ENCODE results near the gene SEC61A2.
"Not testable (repeated sequence)": the region's sequence is repeated elsewhere in the genome, so short reads cannot be mapped to it uniquely, and the experiment has no call there.

The SEC61A2 gene

DNA sequence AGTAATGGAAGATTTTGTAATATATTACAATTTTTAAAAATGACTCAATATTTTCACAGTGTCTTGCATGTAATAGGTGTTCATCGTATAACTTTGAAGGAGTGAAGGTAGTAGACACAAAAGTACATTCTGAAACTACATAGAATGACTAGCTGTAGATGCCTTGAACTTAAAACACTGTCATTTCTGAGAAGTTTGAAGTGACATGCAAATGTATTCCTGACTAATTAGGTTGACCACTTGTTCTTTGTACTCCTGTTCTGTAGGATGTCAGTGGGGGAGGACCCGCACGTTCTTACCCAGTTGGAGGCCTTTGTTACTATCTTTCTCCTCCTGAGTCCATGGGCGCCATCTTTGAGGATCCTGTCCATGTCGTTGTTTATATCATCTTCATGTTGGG, 31.2 kb downstream of the SEC61A2 start:
- H3K36me3 ChIP-seq (ENCODE audit: control insufficient read depth in 1 of 2, insufficient read depth in 2 of 2, low read length in 2 of 2) = peaks cover 35 to 61% of the 10 kb centered on the region in 2 donors
- no peaks in the 10 kb centered on the region for H3K9me3 ChIP-seq (ENCODE audit: control insufficient read depth in 1 of 2, low read length in 2 of 2)
- no peaks in the 10 kb centered on the region for H3K27me3 ChIP-seq (ENCODE audit: low read depth, low read length)
- H3K4me3 ChIP-seq (ENCODE audit: low read depth in 1 of 2, low read length in 2 of 2) = no peak overlapping the region
- no peak overlapping the region for H3K27ac ChIP-seq (ENCODE audit: low read length)
- no peaks in the 10 kb centered on the region for H3K4me1 ChIP-seq (ENCODE audit: control insufficient read depth in 1 of 2, insufficient read depth in 2 of 2, low read length in 2 of 2)

DNA sequence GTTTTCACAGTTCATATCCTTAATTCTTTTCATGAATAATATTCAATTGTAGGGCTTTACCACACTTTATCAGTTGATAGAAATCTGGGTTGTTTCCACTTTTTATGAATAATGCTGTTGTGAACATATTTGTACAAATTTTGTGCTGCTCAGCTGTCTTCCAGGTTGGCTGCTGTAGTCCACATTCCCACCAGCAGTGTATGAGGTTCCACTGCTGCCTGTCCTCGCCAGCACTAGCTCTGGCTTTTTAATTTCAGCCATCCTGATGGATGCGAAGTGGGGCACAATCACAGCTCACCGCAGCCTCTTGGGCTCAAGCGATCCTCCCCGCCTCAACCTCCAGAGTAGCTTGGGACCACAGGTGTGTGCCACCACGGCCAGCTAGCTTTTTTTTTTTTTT, 33.5 kb downstream of the SEC61A2 start:
- Histone ChIP-seq H3K27me3 (ENCODE audit: low read depth, low read length) (no peaks in the 10 kb centered on the region), H3K36me3 (ENCODE audit: control insufficient read depth in 1 of 2, insufficient read depth in 2 of 2, low read length in 2 of 2) (peaks cover 48 to 74% of the 10 kb centered on the region in 2 donors), H3K27ac (ENCODE audit: low read length) (no peak overlapping the region), H3K4me1 (ENCODE audit: control insufficient read depth in 1 of 2, insufficient read depth in 2 of 2, low read length in 2 of 2) (no peaks in the 10 kb centered on the region), H3K9me3 (ENCODE audit: control insufficient read depth in 1 of 2, low read length in 2 of 2) (no peaks in the 10 kb centered on the region), H3K4me3 (ENCODE audit: low read depth in 1 of 2, low read length in 2 of 2) (no peak overlapping the region)

DNA sequence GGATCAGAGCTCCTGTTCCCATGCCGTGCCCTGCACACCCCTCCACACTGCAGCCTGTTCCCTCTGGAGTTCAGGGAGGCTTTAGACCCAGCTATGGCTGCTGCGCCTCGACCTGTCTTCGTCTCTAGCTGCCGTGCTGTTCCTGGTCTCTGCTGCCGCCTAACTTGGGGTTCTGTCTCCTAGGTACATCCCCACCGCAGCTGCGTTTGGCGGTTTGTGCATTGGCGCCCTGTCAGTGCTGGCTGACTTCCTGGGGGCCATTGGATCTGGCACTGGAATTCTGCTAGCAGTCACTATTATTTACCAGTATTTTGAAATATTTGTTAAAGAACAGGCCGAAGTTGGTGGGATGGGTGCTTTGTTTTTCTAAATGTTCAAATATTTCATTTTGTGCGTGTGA, 34.6 kb downstream of the SEC61A2 start:
- Histone ChIP-seq H3K27ac (ENCODE audit: low read length) (no peak overlapping the region), H3K36me3 (ENCODE audit: control insufficient read depth in 1 of 2, insufficient read depth in 2 of 2, low read length in 2 of 2) (peaks cover 49 to 77% of the 10 kb centered on the region in 2 donors), H3K27me3 (ENCODE audit: low read depth, low read length) (no peaks in the 10 kb centered on the region), H3K4me1 (ENCODE audit: control insufficient read depth in 1 of 2, insufficient read depth in 2 of 2, low read length in 2 of 2) (no peaks in the 10 kb centered on the region), H3K4me3 (ENCODE audit: low read depth in 1 of 2, low read length in 2 of 2) (no peak overlapping the region), H3K9me3 (ENCODE audit: control insufficient read depth in 1 of 2, low read length in 2 of 2) (no peaks in the 10 kb centered on the region)

DNA sequence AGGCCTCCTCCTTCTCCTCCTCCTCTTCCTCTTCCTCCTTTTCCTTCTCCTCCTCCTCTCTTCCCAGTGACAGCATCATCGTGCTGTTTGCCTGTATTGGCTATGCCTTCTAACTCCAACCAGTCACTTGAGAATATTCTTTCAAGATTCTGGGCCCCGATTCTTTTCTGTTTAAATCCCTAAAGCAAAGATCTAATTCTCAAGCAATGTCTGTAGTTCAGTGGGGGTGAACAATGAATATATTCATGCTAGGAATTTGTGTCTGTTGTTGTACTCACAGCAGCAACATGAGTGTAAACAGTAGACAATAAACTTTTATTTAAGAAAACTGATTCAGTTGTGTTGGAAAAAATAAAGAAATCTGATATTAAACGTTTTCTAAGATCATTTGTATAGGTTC, 35.6 kb downstream of the SEC61A2 start:
- H3K27me3 ChIP-seq (ENCODE audit: low read depth, low read length) = no peaks in the 10 kb centered on the region

DNA sequence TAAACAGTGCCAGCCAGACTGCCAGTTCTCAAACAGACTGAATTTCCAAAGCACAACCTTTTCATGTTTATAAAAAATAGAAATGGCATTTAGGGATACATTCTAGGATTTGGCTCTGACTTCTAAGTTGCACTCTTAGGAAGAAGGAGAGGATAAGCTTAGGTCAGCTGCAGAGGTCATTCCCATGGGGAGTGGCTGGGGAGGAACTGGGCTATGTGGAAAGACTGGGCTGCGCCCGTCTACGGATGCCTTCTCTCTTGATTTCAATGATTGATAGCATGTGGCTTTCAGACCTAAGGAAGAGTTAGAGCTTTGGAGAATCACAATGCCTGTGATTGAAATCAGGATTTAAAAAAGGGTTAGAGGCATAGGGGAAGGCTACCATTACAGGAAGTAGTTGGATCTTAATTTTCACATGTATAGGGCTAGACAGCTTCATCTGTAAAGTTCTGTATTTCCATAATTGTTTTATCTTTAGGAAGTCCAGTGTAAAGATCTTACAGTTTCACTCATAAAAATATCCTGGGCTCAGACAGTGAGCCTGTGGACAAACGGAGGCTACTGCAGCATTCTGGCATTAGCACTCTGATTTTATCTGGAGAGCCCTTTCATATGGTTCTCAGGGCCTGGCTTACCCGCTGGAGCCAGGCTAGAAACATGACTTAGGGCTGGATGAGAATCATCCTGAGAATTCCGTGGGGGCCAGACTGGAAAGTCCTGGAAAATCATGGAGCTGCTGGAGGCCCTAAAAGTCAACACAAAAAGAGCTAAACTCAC, 36.7 kb downstream of the SEC61A2 start:
- H3K27ac ChIP-seq (ENCODE audit: low read length) = no peak overlapping the region
- H3K27me3 ChIP-seq (ENCODE audit: low read depth, low read length) = no peaks in the 10 kb centered on the region

More for the DNA sequence above, 35.6 kb downstream of the SEC61A2 start:
- Histone ChIP-seq H3K36me3 (ENCODE audit: control insufficient read depth in 1 of 2, insufficient read depth in 2 of 2, low read length in 2 of 2) (peaks cover 59 to 78% of the 10 kb centered on the region in 2 donors), H3K4me1 (ENCODE audit: control insufficient read depth in 1 of 2, insufficient read depth in 2 of 2, low read length in 2 of 2) (no peaks in the 10 kb centered on the region), H3K27ac (ENCODE audit: low read length) (no peak overlapping the region), H3K9me3 (ENCODE audit: control insufficient read depth in 1 of 2, low read length in 2 of 2) (no peaks in the 10 kb centered on the region), H3K4me3 (ENCODE audit: low read depth in 1 of 2, low read length in 2 of 2) (no peak overlapping the region)

DNA sequence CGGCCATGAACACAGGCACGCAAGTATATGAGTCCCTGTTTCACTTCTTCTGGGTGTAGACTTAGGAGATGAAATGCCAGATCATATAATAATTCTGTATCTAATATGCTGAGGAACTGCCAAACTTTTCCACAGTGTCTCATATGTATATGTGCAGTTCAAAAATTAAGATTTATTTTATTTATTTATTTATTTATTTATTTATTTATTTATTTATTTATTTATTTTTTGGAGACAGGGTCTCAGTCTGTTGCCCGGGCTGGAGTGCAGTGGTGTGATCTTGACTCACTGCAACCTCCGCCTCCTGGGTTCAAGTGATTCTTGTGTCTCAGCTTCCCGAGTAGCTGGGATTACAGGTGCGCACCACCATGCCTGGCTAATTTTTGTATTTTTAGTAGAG, 42.0 kb downstream of the SEC61A2 start:
- H3K4me3 ChIP-seq (ENCODE audit: low read depth in 1 of 2, low read length in 2 of 2); H3K27me3 ChIP-seq (ENCODE audit: low read depth, low read length); H3K27ac ChIP-seq (ENCODE audit: low read length); H3K9me3 ChIP-seq (ENCODE audit: control insufficient read depth in 1 of 2, low read length in 2 of 2); H3K4me1 ChIP-seq (ENCODE audit: control insufficient read depth in 1 of 2, insufficient read depth in 2 of 2, low read length in 2 of 2): not testable (repeated sequence)
- peaks cover 58 to 79% of the 10 kb centered on the region in 2 donors for H3K36me3 ChIP-seq (ENCODE audit: control insufficient read depth in 1 of 2, insufficient read depth in 2 of 2, low read length in 2 of 2)

More for the DNA sequence above, 36.7 kb downstream of the SEC61A2 start:
- Histone ChIP-seq H3K4me1 (ENCODE audit: control insufficient read depth in 1 of 2, insufficient read depth in 2 of 2, low read length in 2 of 2) (no peaks in the 10 kb centered on the region), H3K36me3 (ENCODE audit: control insufficient read depth in 1 of 2, insufficient read depth in 2 of 2, low read length in 2 of 2) (peaks cover 64 to 83% of the 10 kb centered on the region in 2 donors), H3K9me3 (ENCODE audit: control insufficient read depth in 1 of 2, low read length in 2 of 2) (no peaks in the 10 kb centered on the region), H3K4me3 (ENCODE audit: low read depth in 1 of 2, low read length in 2 of 2) (no peak overlapping the region)

DNA sequence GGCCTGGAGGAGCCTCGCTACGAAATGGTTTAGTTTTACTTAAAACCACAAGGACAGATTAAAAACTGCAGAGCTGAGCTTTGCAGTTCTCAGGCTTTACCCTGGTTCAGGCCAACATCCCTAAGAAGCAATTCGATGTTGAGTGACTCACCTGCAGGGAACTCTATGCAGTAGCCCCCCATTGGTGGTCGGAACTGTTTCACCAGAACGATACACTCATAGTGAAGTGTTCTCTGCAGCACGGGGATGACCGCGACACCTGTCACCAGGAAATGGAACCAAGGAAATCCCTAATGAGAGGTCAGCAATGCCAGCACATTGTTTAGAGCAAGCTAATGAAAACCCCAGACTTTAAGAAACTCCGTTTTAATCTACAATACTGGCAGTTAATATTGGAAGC, 48.2 kb downstream of the SEC61A2 start:
- peaks cover 31 to 58% of the 10 kb centered on the region in 2 donors for H3K36me3 ChIP-seq (ENCODE audit: control insufficient read depth in 1 of 2, insufficient read depth in 2 of 2, low read length in 2 of 2)
- no peaks in the 10 kb centered on the region for H3K4me1 ChIP-seq (ENCODE audit: control insufficient read depth in 1 of 2, insufficient read depth in 2 of 2, low read length in 2 of 2)
- H3K27ac ChIP-seq (ENCODE audit: low read length) = no peak overlapping the region
- no peaks in the 10 kb centered on the region for H3K27me3 ChIP-seq (ENCODE audit: low read depth, low read length)
- H3K9me3 ChIP-seq (ENCODE audit: control insufficient read depth in 1 of 2, low read length in 2 of 2) = no peaks in the 10 kb centered on the region
- H3K4me3 ChIP-seq (ENCODE audit: low read depth in 1 of 2, low read length in 2 of 2) = no peak overlapping the region

DNA sequence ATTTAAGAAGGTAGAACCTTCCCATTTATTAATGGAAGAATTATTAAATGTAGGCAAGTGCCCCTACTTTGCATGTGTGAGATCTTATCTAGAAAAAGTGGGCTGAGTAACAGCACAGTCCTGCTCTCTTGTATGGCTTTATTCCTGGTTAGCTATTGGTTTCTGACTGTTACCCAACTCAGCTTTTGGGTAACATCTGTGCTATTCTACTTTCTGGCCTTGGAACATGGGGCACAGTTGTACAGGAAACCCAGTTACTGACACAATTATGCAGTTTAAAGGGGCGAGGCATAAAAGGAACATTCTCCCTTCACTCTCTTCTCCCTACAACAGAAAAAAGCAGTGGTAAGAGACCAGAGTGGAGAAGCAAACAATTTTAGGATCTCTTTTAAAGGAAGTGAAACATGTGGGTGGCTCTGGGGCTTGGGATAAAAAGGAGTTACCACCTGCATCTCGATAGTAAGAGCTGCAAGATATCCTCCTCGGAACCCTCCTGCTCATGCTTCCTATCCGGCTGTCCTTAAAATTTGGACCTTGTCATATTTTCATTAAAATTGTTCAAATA, 50.2 kb downstream of the SEC61A2 start:
- Histone ChIP-seq H3K4me3 (ENCODE audit: low read depth in 1 of 2, low read length in 2 of 2) (no peak overlapping the region), H3K27me3 (ENCODE audit: low read depth, low read length) (no peaks in the 10 kb centered on the region), H3K9me3 (ENCODE audit: control insufficient read depth in 1 of 2, low read length in 2 of 2) (no peaks in the 10 kb centered on the region), H3K36me3 (ENCODE audit: control insufficient read depth in 1 of 2, insufficient read depth in 2 of 2, low read length in 2 of 2) (peaks cover 25 to 47% of the 10 kb centered on the region in 2 donors), H3K4me1 (ENCODE audit: control insufficient read depth in 1 of 2, insufficient read depth in 2 of 2, low read length in 2 of 2) (no peaks in the 10 kb centered on the region), H3K27ac (ENCODE audit: low read length) (no peak overlapping the region)

DNA sequence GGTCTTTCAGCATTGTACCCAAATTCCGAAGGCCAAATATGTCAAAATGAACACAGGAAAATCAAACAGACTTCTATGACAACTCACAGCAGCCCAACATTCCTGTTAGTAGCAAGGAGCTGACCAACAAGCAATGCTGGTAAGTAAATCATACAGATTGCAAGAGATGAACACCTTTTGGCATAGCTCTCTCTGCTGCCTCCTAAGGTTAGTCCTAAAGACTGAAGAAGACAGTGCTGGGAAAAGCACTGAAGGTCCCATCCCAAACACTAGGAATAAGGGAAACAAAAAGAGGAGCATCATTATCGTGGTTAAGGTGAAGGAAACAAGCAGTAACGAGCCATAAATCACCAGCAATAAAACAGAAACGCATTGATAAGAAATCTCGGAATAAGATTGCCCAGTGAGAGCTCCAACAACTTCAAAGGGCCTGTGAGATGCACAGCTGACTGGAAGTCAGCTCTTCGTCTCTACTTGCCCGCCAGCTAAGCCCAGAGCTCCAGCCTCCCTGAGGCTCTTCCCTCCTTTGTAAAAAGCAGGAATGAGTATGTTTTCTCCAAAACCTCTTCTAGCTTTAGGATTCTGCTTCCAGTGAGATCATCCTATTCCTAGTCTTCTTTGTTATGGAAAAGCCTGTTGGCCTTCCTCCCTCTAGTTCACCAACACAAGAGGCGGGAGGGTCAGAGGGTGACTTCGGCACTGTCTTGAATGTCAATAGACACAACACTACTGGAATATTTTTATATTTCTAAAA, 50.9 kb downstream of the SEC61A2 start:
- Histone ChIP-seq H3K4me3 (ENCODE audit: low read depth in 1 of 2, low read length in 2 of 2) (no peak overlapping the region), H3K27ac (ENCODE audit: low read length) (no peak overlapping the region), H3K27me3 (ENCODE audit: low read depth, low read length) (no peaks in the 10 kb centered on the region), H3K9me3 (ENCODE audit: control insufficient read depth in 1 of 2, low read length in 2 of 2) (no peaks in the 10 kb centered on the region), H3K4me1 (ENCODE audit: control insufficient read depth in 1 of 2, insufficient read depth in 2 of 2, low read length in 2 of 2) (no peaks in the 10 kb centered on the region), H3K36me3 (ENCODE audit: control insufficient read depth in 1 of 2, insufficient read depth in 2 of 2, low read length in 2 of 2) (peaks cover 28 to 49% of the 10 kb centered on the region in 2 donors)

DNA sequence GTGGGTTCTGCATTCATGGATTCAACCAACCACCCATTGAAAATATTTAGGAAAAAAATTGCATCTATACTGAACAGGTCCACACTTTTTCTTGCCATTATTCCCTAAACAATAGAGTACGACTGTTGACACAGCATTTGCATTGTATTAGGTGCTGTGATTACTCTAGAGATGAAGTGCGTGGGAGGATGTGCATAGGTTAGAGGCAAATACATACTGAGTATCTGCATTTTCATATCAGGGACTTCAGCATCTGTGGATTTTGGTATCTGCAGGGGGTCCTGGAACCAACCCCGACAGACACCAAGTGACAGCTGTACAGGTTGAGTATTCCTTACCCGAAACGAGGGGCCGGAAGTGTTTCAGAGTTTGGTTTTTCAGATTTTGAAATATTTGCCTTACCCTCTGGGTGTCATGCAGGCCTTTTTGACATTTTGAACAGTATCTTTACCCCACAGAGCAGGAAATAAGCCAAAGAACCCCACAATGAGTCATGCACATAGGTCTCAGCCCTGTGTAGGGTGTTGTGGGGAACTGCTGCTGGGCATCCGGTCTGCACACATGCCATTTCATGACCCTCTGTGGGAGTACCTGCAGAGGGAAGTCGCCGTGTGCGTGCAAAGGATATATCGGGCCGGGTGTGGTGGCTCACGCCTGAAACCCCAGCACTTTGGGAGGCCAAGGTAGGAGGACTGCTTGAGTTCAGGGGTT, 51.7 kb downstream of the SEC61A2 start:
- H3K4me3 ChIP-seq (ENCODE audit: low read depth in 1 of 2, low read length in 2 of 2) = no peak overlapping the region
- H3K4me1 ChIP-seq (ENCODE audit: control insufficient read depth in 1 of 2, insufficient read depth in 2 of 2, low read length in 2 of 2) = no peaks in the 10 kb centered on the region
- no peak overlapping the region for H3K27ac ChIP-seq (ENCODE audit: low read length)
- H3K9me3 ChIP-seq (ENCODE audit: control insufficient read depth in 1 of 2, low read length in 2 of 2) = no peaks in the 10 kb centered on the region
- no peaks in the 10 kb centered on the region for H3K27me3 ChIP-seq (ENCODE audit: low read depth, low read length)
- peaks cover 36 to 55% of the 10 kb centered on the region in 2 donors for H3K36me3 ChIP-seq (ENCODE audit: control insufficient read depth in 1 of 2, insufficient read depth in 2 of 2, low read length in 2 of 2)

DNA sequence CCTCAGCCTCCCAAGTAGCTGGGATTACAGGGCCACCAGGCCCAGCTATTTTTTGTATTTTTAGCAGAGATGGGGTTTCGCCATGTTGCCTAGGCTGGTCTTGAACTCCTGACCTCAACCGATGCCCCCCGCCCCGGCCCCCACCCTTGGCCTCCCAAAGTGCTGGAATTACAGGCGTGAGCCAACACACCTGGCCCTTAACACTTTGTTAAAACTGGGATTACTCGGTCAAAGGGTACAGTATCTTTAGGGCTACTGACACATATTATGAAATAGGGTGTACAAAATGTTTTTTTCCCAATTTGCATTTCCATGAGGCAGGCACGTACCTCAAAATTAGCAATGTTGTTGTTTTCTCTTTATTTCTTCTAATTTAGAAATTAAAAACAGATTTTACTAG, 54.7 kb downstream of the SEC61A2 start:
- H3K4me1 ChIP-seq (ENCODE audit: control insufficient read depth in 1 of 2, insufficient read depth in 2 of 2, low read length in 2 of 2) = peaks cover 0 to 5% of the 10 kb centered on the region in 2 donors
- no peaks in the 10 kb centered on the region for H3K9me3 ChIP-seq (ENCODE audit: control insufficient read depth in 1 of 2, low read length in 2 of 2)
- H3K4me3 ChIP-seq (ENCODE audit: low read depth in 1 of 2, low read length in 2 of 2) = no peak overlapping the region
- H3K27ac ChIP-seq (ENCODE audit: low read length) = no peak overlapping the region
- H3K27me3 ChIP-seq (ENCODE audit: low read depth, low read length) = no peaks in the 10 kb centered on the region
- H3K36me3 ChIP-seq (ENCODE audit: control insufficient read depth in 1 of 2, insufficient read depth in 2 of 2, low read length in 2 of 2) = peaks cover 19 to 45% of the 10 kb centered on the region in 2 donors

All from muscle layer of duodenum (tissue), 2 donors.